ENCODE data around the gene GBF1. TPM values are rescaled to one million over a fixed set of nuclear protein-coding genes. Genes with fewer than 3 reads are reported as not detected.

GBF1 gene
- total RNA-seq, 1 experiment from 2014 or later, result 23.7 TPM

DNA sequence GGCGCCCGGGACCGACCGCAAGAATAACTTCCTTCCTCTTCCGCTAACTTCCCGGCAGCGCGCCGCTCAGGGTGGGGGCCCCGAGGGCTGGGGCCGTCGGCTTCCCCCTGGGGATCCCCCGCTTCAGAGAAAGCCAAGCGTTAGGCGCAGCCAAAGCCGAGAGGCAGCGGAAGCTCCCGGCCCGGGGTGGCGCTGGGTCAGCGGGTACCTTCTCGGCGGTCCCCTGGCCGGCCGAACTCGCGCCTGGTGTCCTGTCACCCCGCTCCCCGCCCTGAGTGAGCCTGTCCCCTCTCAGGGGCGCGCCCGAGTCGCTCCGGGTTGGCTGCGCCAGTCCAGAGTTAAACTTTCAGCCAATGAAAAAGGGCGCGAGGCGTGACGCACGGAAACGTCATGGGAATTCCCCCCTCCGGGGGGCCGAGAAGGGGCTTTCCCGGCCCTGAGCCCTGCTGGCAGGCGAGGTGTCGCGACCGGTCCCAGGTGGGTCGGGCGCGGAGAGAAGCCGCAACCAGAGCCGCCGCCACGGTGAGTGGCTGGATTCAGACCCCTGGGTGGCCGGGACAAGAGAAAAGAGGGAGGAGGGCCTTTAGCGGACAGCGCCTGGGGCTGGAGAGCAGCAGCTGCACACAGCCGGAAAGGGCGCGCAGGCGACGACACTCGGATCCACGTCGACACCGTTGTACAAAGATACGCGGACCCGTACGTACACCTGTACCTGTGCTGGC, 148.9 kb downstream of the GBF1 start:
- Histone ChIP-seq H4K20me1 (ENCODE audit: control insufficient read depth, insufficient read depth, insufficient read length) (peaks cover 4% of the 10 kb centered on the region), H3K4ac (ENCODE audit: low read depth, low read length) (no peak overlapping the region), H4K8ac (replicated peaks; ENCODE audit: insufficient read length, low read depth, low read length) (no peak overlapping the region), H4K91ac (ENCODE audit: insufficient read length, low read depth, low read length) (no peak overlapping the region), H2AK5ac (ENCODE audit: insufficient read length, low read length) (no peak overlapping the region), H3K18ac (ENCODE audit: insufficient read length, low read depth, low read length) (peak overlapping the region; percentile 8), H2BK20ac (ENCODE audit: low read depth, low read length, poor library complexity, severe bottlenecking) (no peak overlapping the region), H3K4me1 (ENCODE audit: insufficient read depth, low read length) (no peaks in the 10 kb centered on the region), H3K23ac (ENCODE audit: insufficient read length, low read depth, low read length) (no peak overlapping the region), H3K79me1 (ENCODE audit: insufficient read depth, low read depth, low read length, poor library complexity, severe bottlenecking) (no peaks in the 10 kb centered on the region), H2BK12ac (ENCODE audit: insufficient read length, low read depth, low read length) (no peak overlapping the region), H3K27me3 (ENCODE audit: insufficient read depth, low read length) (peaks cover 11% of the 10 kb centered on the region; the same call in 1 of the 2 replicates), H3K4me2 (ENCODE audit: insufficient read depth, insufficient read length, low read length) (peak overlapping the region; percentile 69), H2BK5ac (ENCODE audit: insufficient read length, low read length) (no peak overlapping the region), H4K5ac (ENCODE audit: insufficient read length, low read depth, low read length) (no peak overlapping the region), H3K23me2 (ENCODE audit: insufficient read length, low read depth, low read length, poor library complexity, severe bottlenecking) (peaks cover 17% of the 10 kb centered on the region), H3K56ac (ENCODE audit: insufficient read length, low read depth, low read length) (no peak overlapping the region), H3K27ac (ENCODE audit: insufficient read length, low read depth, low read length) (no peak overlapping the region), H3K14ac (ENCODE audit: insufficient read depth, low read length) (peak overlapping the region; percentile 77; the same call in 1 of the 2 replicates), H2BK15ac (ENCODE audit: low read depth, low read length) (no peak overlapping the region), H2BK120ac (ENCODE audit: low read depth, low read length, poor library complexity, severe bottlenecking) (no peak overlapping the region), H2AFZ (ENCODE audit: low read length) (no peak overlapping the region), H3K9me3 (ENCODE audit: control insufficient read depth, low read depth, low read length) (no peaks in the 10 kb centered on the region), H3T11ph (ENCODE audit: low read length) (no peak overlapping the region), H3K9ac (ENCODE audit: extremely low read depth, insufficient read length, low read length) (no peak overlapping the region), H3K79me2 (ENCODE audit: insufficient read depth, low read length) (no peaks in the 10 kb centered on the region)
- Mint-ChIP-seq H3K9me3 (no peaks in the 10 kb centered on the region), H3K27me3 (ENCODE audit: low read depth) (peaks cover 63% of the 10 kb centered on the region), H3K36me3 (ENCODE audit: insufficient read depth in 1 of 3, low read depth in 3 of 3) (peaks cover 0 to 10% (median 9%) of the 10 kb centered on the region in 3 experiments; a peak in 5 of 7 replicates), H3K4me3 (peak overlapping the region; percentile 73 to 79), H3K4me1 (peaks cover 32 to 45% of the 10 kb centered on the region in 2 experiments), H3K27ac (peak overlapping the region in 1 of 3 experiments; percentile 69; a peak in 1 of 7 replicates)
- WGBS (ENCODE audit: extremely low coverage, insufficient read length, low lambda C conversion rate), result no CpG with 5 or more reads among the region's 71 CpGs
- TF ChIP-seq, protein P1, sequence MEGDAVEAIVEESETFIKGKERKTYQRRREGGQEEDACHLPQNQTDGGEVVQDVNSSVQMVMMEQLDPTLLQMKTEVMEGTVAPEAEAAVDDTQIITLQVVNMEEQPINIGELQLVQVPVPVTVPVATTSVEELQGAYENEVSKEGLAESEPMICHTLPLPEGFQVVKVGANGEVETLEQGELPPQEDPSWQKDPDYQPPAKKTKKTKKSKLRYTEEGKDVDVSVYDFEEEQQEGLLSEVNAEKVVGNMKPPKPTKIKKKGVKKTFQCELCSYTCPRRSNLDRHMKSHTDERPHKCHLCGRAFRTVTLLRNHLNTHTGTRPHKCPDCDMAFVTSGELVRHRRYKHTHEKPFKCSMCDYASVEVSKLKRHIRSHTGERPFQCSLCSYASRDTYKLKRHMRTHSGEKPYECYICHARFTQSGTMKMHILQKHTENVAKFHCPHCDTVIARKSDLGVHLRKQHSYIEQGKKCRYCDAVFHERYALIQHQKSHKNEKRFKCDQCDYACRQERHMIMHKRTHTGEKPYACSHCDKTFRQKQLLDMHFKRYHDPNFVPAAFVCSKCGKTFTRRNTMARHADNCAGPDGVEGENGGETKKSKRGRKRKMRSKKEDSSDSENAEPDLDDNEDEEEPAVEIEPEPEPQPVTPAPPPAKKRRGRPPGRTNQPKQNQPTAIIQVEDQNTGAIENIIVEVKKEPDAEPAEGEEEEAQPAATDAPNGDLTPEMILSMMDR (conservative IDR thresholded peaks at IDR 0.05), result peak; percentile 99
- peak; percentile 95 for DNase-seq
